ACHN (cell line): ENCODE measurements around the gene IFNA5.

Experiments used
- DNase-seq: peaks from one replicate; pipeline ENCODE4 v3.0.0-alpha.2; 2015
- in situ Hi-C: cut with HindIII; loops from 2 replicates; pipeline ENCODE4 v1.10.0; 2017; ENCODE audit warnings: low sequenced_read_pairs, low pct_ligation_motif_present, low pct_unique_long_range_greater_than_20kb

IFNA5 gene

GRCh38 chr9:21305213-21305612 is at the start of gene IFNA5:
IFNA5 (minus strand) TSS chr9:21305313; CDS start chr9:21305256, 57 bp downstream.
- in situ Hi-C loops, result no loop called here
- no peak for DNase-seq

- in situ Hi-C loops, result no loop called here
- no peak for DNase-seq
Measured at GRCh38 chr9:21350787-21351186, 45.7 kb upstream of the IFNA5 start, which contains the start of gene IFNA6. IFNA6 (minus strand) TSS chr9:21350887; CDS start chr9:21350887, 0 bp downstream.

GRCh38 chr9:21348430-21348970 is 43.4 kb upstream of the IFNA5 start:
- DNase-seq, result no peak
- in situ Hi-C loops, result no loop called here

- in situ Hi-C loops, result no loop called here
- no peak for DNase-seq
Measured at GRCh38 chr9:21340735-21341134, 35.6 kb upstream of the IFNA5 start.

GRCh38 chr9:21336457-21336856 is 31.3 kb upstream of the IFNA5 start:
- in situ Hi-C loops, result no loop called here
- no peak for DNase-seq

GRCh38 chr9:21334701-21335632 is 29.9 kb upstream of the IFNA5 start, which contains the start of gene KLHL9:
KLHL9 (minus strand) TSS chr9:21335404; CDS start chr9:21334859, 545 bp downstream.
- in situ Hi-C loops, result no loop called here
- no peak for DNase-seq

- in situ Hi-C loops, result no loop called here
- DNase-seq, result no peak
Measured at GRCh38 chr9:21333226-21333625, 28.1 kb upstream of the IFNA5 start.

- DNase-seq, result no peak
Measured at GRCh38 chr9:21331676-21332402, 26.7 kb upstream of the IFNA5 start.

GRCh38 chr9:21326526-21327139 is 21.5 kb upstream of the IFNA5 start:
- no peak for DNase-seq

More at GRCh38 chr9:21331676-21332402, 26.7 kb upstream of the IFNA5 start:
- in situ Hi-C loops, result no loop called here

GRCh38 chr9:21324047-21324446 is 18.9 kb upstream of the IFNA5 start:
- in situ Hi-C loops, result no loop called here
- no peak for DNase-seq

More at GRCh38 chr9:21326526-21327139, 21.5 kb upstream of the IFNA5 start:
- in situ Hi-C loops, result no loop called here

GRCh38 chr9:21322911-21323461 is 17.9 kb upstream of the IFNA5 start:
- no peak for DNase-seq
- in situ Hi-C loops, result no loop called here

- in situ Hi-C loops, result no loop called here
- DNase-seq, result no peak
Measured at GRCh38 chr9:21320465-21320864, 15.4 kb upstream of the IFNA5 start.

GRCh38 chr9:21317956-21318923 is 13.1 kb upstream of the IFNA5 start:
- in situ Hi-C loops, result no loop called here

GRCh38 chr9:21316860-21317259 is 11.7 kb upstream of the IFNA5 start:
- no peak for DNase-seq
- in situ Hi-C loops, result no loop called here

More at GRCh38 chr9:21317956-21318923, 13.1 kb upstream of the IFNA5 start:
- no peak for DNase-seq

GRCh38 chr9:21316032-21316842 is 11.1 kb upstream of the IFNA5 start:
- in situ Hi-C loops, result no loop called here
- no peak for DNase-seq

- no peak for DNase-seq
- in situ Hi-C loops, result no loop called here
Measured at GRCh38 chr9:21314152-21314551, 9.0 kb upstream of the IFNA5 start.

GRCh38 chr9:21311889-21312288 is 6.8 kb upstream of the IFNA5 start:
- in situ Hi-C loops, result no loop called here

More at GRCh38 chr9:21311889-21312288, 6.8 kb upstream of the IFNA5 start:
- no peak for DNase-seq
